GM23248 (cell line): ENCODE measurements around the gene SMIM9.

Source experiments
- EZH2 ChIP-seq: fragments of 200-600 bp; sonication (generic); IDR thresholded peaks from 2 replicates; pipeline ENCODE4 v1.6.1; 2018; ENCODE audit warnings: antibody characterized with exemption, mild to moderate bottlenecking; ENCODE audit not compliant: insufficient read depth, poor library complexity, severe bottlenecking
- EZH2phosphoT487 ChIP-seq: fragments of 200-600 bp; sonication (generic); IDR thresholded peaks from 2 replicates; pipeline ENCODE4 v1.6.1; 2018; ENCODE audit warnings: antibody characterized with exemption, moderate library complexity, mild to moderate bottlenecking, low read depth; ENCODE audit not compliant: insufficient read depth

DNA sequence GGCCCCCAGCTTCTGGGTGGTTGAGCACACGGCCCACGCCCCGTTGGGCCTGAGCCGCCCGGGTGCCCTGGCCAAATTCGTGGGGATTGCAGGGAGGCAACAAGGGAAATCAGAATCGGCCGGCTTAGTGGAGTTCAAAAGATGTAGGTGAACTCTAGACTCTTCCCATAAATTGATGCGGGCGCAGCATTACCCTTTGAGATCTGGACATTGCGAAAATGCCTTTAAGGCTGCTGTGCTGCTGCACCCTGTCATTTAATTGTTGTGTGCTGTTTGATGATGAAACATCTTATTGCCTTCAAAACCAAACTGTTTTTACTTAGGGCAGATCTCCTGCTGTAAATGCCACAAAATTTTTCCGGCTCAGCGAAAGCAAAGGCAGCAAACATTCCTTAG lies 28.8 kb downstream of the SMIM9 start:
- no peak for TF ChIP-seq EZH2
- no peak for TF ChIP-seq EZH2phosphoT487
